Measurements from ENCODE around the gene PI4KA. TPM values are rescaled to one million over a fixed set of nuclear protein-coding genes. Genes with fewer than 3 reads are reported as not detected.

PI4KA gene
- total RNA-seq, 1 experiment from 2014 or later = 65.8 TPM

- Histone ChIP-seq H3K4me1 (ENCODE audit: insufficient read depth, low read length) (no peaks in the 10 kb centered on the region), H3T11ph (ENCODE audit: low read length) (no peak overlapping the region), H3K4me2 (ENCODE audit: insufficient read depth, insufficient read length, low read length) (no peak overlapping the region), H2AK5ac (ENCODE audit: insufficient read length, low read length) (no peak overlapping the region), H2AFZ (ENCODE audit: low read length) (no peak overlapping the region), H2BK120ac (ENCODE audit: low read depth, low read length, poor library complexity, severe bottlenecking) (no peak overlapping the region), H3K14ac (ENCODE audit: insufficient read depth, low read length) (no peak overlapping the region), H4K20me1 (ENCODE audit: control insufficient read depth, insufficient read depth, insufficient read length) (no peaks in the 10 kb centered on the region), H4K5ac (ENCODE audit: insufficient read length, low read depth, low read length) (no peak overlapping the region), H3K79me1 (ENCODE audit: insufficient read depth, low read depth, low read length, poor library complexity, severe bottlenecking) (no peaks in the 10 kb centered on the region), H3K27me3 (ENCODE audit: insufficient read depth, low read length) (no peaks in the 10 kb centered on the region), H2BK15ac (ENCODE audit: low read depth, low read length) (no peak overlapping the region), H3K18ac (ENCODE audit: insufficient read length, low read depth, low read length) (no peak overlapping the region), H4K8ac (replicated peaks; ENCODE audit: insufficient read length, low read depth, low read length) (no peak overlapping the region), H3K56ac (ENCODE audit: insufficient read length, low read depth, low read length) (no peak overlapping the region), H3K27ac (ENCODE audit: insufficient read length, low read depth, low read length) (no peak overlapping the region), H3K9ac (ENCODE audit: extremely low read depth, insufficient read length, low read length) (no peak overlapping the region), H3K23ac (ENCODE audit: insufficient read length, low read depth, low read length) (no peak overlapping the region), H2BK5ac (ENCODE audit: insufficient read length, low read length) (no peak overlapping the region), H2BK20ac (ENCODE audit: low read depth, low read length, poor library complexity, severe bottlenecking) (no peak overlapping the region), H3K79me2 (ENCODE audit: insufficient read depth, low read length) (no peaks in the 10 kb centered on the region), H3K9me3 (ENCODE audit: control insufficient read depth, low read depth, low read length) (no peaks in the 10 kb centered on the region), H4K91ac (ENCODE audit: insufficient read length, low read depth, low read length) (no peak overlapping the region), H3K23me2 (ENCODE audit: insufficient read length, low read depth, low read length, poor library complexity, severe bottlenecking) (no peaks in the 10 kb centered on the region), H2BK12ac (ENCODE audit: insufficient read length, low read depth, low read length) (no peak overlapping the region), H3K4ac (ENCODE audit: low read depth, low read length) (no peak overlapping the region)
- H3K36me3 Mint-ChIP-seq (ENCODE audit: insufficient read depth in 1 of 3, low read depth in 3 of 3) = no peaks in the 10 kb centered on the region
- no peaks in the 10 kb centered on the region for H3K9me3 Mint-ChIP-seq
- WGBS (ENCODE audit: extremely low coverage, insufficient read length, low lambda C conversion rate) = no CpG with 5 or more reads among the region's 1 CpG
- no peak overlapping the region for H3K4me3 Mint-ChIP-seq
- H3K4me1 Mint-ChIP-seq = no peaks in the 10 kb centered on the region
- TF ChIP-seq CTCF (conservative IDR thresholded peaks at IDR 0.05) = no peak
- peaks cover under 1% of the 10 kb centered on the region for H3K27me3 Mint-ChIP-seq (ENCODE audit: low read depth)
- H3K27ac Mint-ChIP-seq = no peak overlapping the region
- DNase-seq = no peak
Observed at GRCh38 chr22:20664594-20664959, 194.0 kb downstream of the PI4KA start.
